Measurements from ENCODE around the gene VASP. TPM values are rescaled to one million over a fixed set of nuclear protein-coding genes. Genes with fewer than 3 reads are reported as not detected.

VASP gene
- total and polyA plus RNA-seq, 2 donors (not counting 3 experiments of a cell fraction or from before 2014, with no cell fraction given), result 94.3 to 154 TPM

DNA sequence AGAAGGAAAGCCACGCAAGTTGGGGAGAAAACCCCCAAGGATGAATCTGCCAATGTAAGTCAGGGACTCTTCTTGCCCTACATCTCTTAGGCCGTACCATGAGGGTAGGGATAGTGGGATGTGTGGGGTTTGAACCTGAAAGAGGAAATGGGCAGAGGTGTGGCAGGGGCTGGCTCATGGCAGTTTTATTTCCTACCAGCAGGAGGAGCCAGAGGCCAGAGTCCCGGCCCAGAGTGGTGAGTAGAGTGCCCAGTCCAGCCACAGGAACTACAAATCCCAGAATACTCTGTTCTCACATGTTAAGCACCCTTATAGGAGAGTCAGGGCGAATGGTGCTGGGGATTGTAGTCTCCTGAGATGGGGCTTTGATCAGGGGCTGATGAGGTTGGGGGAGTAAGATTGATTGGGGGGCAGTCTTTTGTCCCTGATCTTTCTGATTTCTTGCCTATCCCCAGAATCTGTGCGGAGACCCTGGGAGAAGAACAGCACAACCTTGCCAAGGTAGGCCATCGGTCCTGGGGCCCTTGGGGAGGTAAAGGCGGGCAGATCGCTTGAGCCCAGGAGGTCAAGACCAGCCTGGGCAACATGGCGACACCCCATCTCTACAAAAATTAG, 16.5 kb downstream of the VASP start:
- ChIA-PET POLR2A (no interaction called here), CTCF (interaction anchor here (1.3 to 2.9 kb wide), 2 partner anchors 35 to 119 kb away, joined by 6 to 13 read pairs; no protein-coding TSS in a partner anchor)
- H3K27ac ChIP-seq (ENCODE audit: insufficient read depth, low read depth, low read length), result no peak overlapping the region

More for the DNA sequence above, 16.5 kb downstream of the VASP start:
- no peak for TF ChIP-seq FOS (IDR thresholded peaks at IDR 0.05; ENCODE audit: borderline replicate concordance, insufficient read depth, low read length)
- peak; percentile 46 for TF ChIP-seq POLR2A (IDR thresholded peaks at IDR 0.05; ENCODE audit: low read depth, low read length)
- TF ChIP-seq, protein P1, sequence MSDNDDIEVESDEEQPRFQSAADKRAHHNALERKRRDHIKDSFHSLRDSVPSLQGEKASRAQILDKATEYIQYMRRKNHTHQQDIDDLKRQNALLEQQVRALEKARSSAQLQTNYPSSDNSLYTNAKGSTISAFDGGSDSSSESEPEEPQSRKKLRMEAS (IDR thresholded peaks at IDR 0.05; ENCODE audit: insufficient read depth, insufficient read length), result no peak
- TF ChIP-seq, protein P2, sequence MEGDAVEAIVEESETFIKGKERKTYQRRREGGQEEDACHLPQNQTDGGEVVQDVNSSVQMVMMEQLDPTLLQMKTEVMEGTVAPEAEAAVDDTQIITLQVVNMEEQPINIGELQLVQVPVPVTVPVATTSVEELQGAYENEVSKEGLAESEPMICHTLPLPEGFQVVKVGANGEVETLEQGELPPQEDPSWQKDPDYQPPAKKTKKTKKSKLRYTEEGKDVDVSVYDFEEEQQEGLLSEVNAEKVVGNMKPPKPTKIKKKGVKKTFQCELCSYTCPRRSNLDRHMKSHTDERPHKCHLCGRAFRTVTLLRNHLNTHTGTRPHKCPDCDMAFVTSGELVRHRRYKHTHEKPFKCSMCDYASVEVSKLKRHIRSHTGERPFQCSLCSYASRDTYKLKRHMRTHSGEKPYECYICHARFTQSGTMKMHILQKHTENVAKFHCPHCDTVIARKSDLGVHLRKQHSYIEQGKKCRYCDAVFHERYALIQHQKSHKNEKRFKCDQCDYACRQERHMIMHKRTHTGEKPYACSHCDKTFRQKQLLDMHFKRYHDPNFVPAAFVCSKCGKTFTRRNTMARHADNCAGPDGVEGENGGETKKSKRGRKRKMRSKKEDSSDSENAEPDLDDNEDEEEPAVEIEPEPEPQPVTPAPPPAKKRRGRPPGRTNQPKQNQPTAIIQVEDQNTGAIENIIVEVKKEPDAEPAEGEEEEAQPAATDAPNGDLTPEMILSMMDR (IDR thresholded peaks at IDR 0.05; ENCODE audit: extremely low read depth in 1 of 2, insufficient read depth in 1 of 2, low read depth in 1 of 2, low read length in 2 of 2), result peak; percentile 82 to 92
- TF ChIP-seq POLR2AphosphoS5 (IDR thresholded peaks at IDR 0.05; ENCODE audit: insufficient read depth, low read depth, low read length), result peak; percentile 55
- TF ChIP-seq JUN (IDR thresholded peaks at IDR 0.05; ENCODE audit: borderline replicate concordance, insufficient read depth, insufficient read length, low read depth), result no peak
- no peak for TF ChIP-seq EZH2 (IDR thresholded peaks at IDR 0.05; ENCODE audit: borderline replicate concordance, low read depth, low read length, severe bottlenecking)
- no peak for TF ChIP-seq MYC (IDR thresholded peaks at IDR 0.05; ENCODE audit: low read depth, low read length)
- TF ChIP-seq GATA2 (IDR thresholded peaks at IDR 0.05; ENCODE audit: insufficient read depth, insufficient read length, low read depth, low read length), result no peak
- Histone ChIP-seq H3K9me3 (replicated peaks; ENCODE audit: control insufficient read depth, insufficient read depth, low read length) (no peaks in the 10 kb centered on the region), H3K9me1 (replicated peaks; ENCODE audit: control insufficient read depth, extremely low read depth, insufficient read depth, low read length) (no peaks in the 10 kb centered on the region), H2AFZ (ENCODE audit: low read depth, low read length) (no peak overlapping the region), H3K27me3 (ENCODE audit: control insufficient read depth in 2 of 2, insufficient read depth in 2 of 2, low read length in 2 of 2) (no peaks in the 10 kb centered on the region), H3K4me3 (replicated peaks in 1 of 3; ENCODE audit: insufficient read depth in 1 of 3, low read depth in 1 of 3, low read length in 3 of 3) (no peak overlapping the region), H3K4me2 (ENCODE audit: insufficient read depth, low read length) (no peak overlapping the region), H3K79me2 (ENCODE audit: control insufficient read depth, insufficient read depth, low read length) (peaks cover 1% of the 10 kb centered on the region), H4K20me1 (replicated peaks; ENCODE audit: control insufficient read depth, extremely low read depth, insufficient read depth, low read length) (no peaks in the 10 kb centered on the region), H3K4me1 (ENCODE audit: control insufficient read depth, extremely low read depth, insufficient read depth, low read length) (no peaks in the 10 kb centered on the region), H3K9ac (replicated peaks; ENCODE audit: extremely low read depth, insufficient read depth, low read length) (no peak overlapping the region), H3K36me3 (ENCODE audit: control insufficient read depth in 2 of 2, extremely low read depth in 1 of 2, insufficient read depth in 2 of 2, low read length in 2 of 2) (peaks cover 12 to 33% of the 10 kb centered on the region in 2 experiments)
- dilution Hi-C loops (cut with MboI; ENCODE audit: extremely low pct_ligation_motif_present, low sequenced_read_pairs), result no loop called here
- intact Hi-C loops (cut with micrococcal nuclease), result loop anchor here (1.0 to 2.0 kb wide), 5 partner anchors 15 to 169 kb away; partner anchors contain the start of gene QPCTL
- FAIRE-seq (peak; percentile 93), DNase-seq (ENCODE audit: low read depth, low spot score) (peak; percentile 86)
- no TSS peak for BruUV-seq (replicated peaks)
